Nephron (organoid): ENCODE data around the gene KLHL17.
"Not testable (repeated sequence)": the region's sequence is repeated elsewhere in the genome, so short reads cannot be mapped to it uniquely, and the experiment has no call there.

ENCODE experiments used
- H3K27ac Mint-ChIP-seq, 3 experiments: 2 replicates each; pipeline ENCODE4 v1.8.0; 2020; ENCODE audit warnings: mixed read lengths in 3 of 3, mild to moderate bottlenecking in 2 of 3, moderate library complexity in 1 of 3
- H3K27me3 Mint-ChIP-seq: 2 replicates; pipeline ENCODE4 v1.8.0; 2021; ENCODE audit warnings: low read depth, mild to moderate bottlenecking, moderate library complexity, mixed read lengths
- H3K36me3 Mint-ChIP-seq: 2 replicates; pipeline ENCODE4 v1.8.0; 2020; ENCODE audit warnings: low read depth, mixed read lengths
- H3K4me1 Mint-ChIP-seq: 2 replicates; pipeline ENCODE4 v1.8.0; 2020; ENCODE audit warnings: mixed read lengths
- H3K4me3 Mint-ChIP-seq, 3 experiments: 2 replicates each; pipeline ENCODE4 v1.8.0; 2020; ENCODE audit warnings: mild to moderate bottlenecking in 3 of 3, mixed read lengths in 3 of 3, moderate library complexity in 2 of 3
- H3K9me3 Mint-ChIP-seq: 2 replicates; pipeline ENCODE4 v1.8.0; 2020; ENCODE audit warnings: mixed read lengths
- CTCF ChIP-seq, 3 experiments: fragments of 200-600 bp; sonication (generic); IDR thresholded peaks; one replicate each; pipeline ENCODE4 v1.5.0; 2021; ENCODE audit warnings: antibody characterized with exemption in 3 of 3; ENCODE audit not compliant: unreplicated experiment in 3 of 3

The KLHL17 gene

DNA sequence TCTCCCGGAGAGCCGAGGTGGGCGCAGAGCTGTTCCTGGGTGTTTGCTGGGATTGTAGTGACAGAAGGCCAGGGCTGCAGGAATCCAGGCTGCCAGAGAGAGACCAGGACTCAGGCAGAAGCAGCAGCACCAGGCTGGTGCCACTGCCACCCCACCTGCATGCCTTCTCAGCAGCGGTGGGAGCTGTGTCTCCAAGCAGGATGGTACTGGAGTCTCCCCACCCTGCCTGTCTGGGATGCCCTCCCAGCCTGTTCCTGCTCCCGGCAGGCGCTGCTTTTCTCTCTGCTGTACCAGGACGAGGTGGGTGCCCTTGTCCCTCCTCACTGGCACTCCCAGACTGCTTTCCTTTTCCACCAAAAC lies 44.0 kb downstream of the KLHL17 start:
- Mint-ChIP-seq H3K4me3 (peak overlapping the region; percentile 59 to 77 (median 63)), H3K4me1 (peaks cover 21% of the 10 kb centered on the region), H3K27ac (peak overlapping the region; percentile 21 to 90 (median 84)), H3K9me3 (no peaks in the 10 kb centered on the region), H3K36me3 (no peaks in the 10 kb centered on the region), H3K27me3 (peaks cover 4% of the 10 kb centered on the region)
- TF ChIP-seq CTCF (IDR thresholded peaks at IDR 0.05; ENCODE audit: unreplicated experiment in 3 of 3): no peak

DNA sequence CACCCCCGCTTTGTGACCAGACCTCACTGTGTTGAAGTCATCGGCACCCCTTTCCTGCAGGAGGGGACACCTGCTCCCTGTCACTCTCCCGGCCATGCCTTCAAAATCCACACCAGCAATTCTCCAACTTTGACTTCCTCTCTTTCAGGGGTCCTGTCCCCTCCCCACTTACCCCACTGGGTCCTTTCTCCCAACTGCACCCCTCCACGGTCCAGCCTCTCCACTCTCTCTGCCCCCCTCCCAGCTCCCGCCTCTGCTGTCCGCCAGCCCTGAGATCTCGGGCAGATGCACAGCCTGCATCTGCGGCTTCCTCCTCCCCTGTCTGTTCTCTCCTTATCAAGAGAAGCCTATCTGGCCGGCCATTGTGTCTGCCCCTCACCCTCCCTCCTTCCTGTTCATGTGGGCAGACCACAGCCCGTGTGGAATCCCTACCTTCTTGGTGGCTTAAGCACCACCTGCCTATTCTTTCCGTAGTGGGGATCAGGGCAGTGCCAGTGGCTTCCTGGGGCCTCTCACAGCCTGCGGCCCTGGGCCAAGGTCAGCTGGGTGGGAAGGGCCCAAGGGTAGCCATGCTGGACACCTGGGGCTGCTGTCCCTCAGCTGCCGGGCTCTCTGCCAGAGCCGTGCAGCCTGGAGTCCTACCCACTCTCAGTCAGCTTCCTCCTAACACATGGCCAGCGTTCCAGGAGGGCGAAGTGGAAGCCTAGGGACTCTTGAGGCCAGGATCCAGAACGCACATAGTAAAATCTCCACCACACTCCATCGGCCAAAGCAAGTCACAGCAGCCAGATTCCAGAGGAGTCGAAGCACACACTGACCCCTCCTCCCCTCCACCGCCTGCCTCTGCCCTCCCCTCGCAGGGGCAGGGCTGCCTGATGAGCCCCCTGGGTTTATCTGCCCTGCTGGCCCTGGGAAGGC lies 44.7 kb downstream of the KLHL17 start:
- peaks cover 21% of the 10 kb centered on the region for H3K4me1 Mint-ChIP-seq
- peaks cover 4% of the 10 kb centered on the region for H3K27me3 Mint-ChIP-seq
- peak overlapping the region; percentile 59 to 77 (median 63) for H3K4me3 Mint-ChIP-seq
- no peaks in the 10 kb centered on the region for H3K9me3 Mint-ChIP-seq
- TF ChIP-seq CTCF (IDR thresholded peaks at IDR 0.05; ENCODE audit: unreplicated experiment in 3 of 3): no peak
- no peaks in the 10 kb centered on the region for H3K36me3 Mint-ChIP-seq
- H3K27ac Mint-ChIP-seq: peak overlapping the region; percentile 21 to 90 (median 84)

GRCh38 chr1:1005774-1006304 lies 45.5 kb downstream of the KLHL17 start:
- Mint-ChIP-seq H3K9me3 (no peaks in the 10 kb centered on the region), H3K36me3 (no peaks in the 10 kb centered on the region), H3K4me1 (peaks cover 21% of the 10 kb centered on the region), H3K27me3 (peaks cover 4% of the 10 kb centered on the region), H3K27ac (peak overlapping the region in 1 of 3 experiments; percentile 21), H3K4me3 (peak overlapping the region in 2 of 3 experiments; percentile 17 to 44)
- TF ChIP-seq CTCF (IDR thresholded peaks at IDR 0.05; ENCODE audit: unreplicated experiment in 3 of 3): no peak

DNA sequence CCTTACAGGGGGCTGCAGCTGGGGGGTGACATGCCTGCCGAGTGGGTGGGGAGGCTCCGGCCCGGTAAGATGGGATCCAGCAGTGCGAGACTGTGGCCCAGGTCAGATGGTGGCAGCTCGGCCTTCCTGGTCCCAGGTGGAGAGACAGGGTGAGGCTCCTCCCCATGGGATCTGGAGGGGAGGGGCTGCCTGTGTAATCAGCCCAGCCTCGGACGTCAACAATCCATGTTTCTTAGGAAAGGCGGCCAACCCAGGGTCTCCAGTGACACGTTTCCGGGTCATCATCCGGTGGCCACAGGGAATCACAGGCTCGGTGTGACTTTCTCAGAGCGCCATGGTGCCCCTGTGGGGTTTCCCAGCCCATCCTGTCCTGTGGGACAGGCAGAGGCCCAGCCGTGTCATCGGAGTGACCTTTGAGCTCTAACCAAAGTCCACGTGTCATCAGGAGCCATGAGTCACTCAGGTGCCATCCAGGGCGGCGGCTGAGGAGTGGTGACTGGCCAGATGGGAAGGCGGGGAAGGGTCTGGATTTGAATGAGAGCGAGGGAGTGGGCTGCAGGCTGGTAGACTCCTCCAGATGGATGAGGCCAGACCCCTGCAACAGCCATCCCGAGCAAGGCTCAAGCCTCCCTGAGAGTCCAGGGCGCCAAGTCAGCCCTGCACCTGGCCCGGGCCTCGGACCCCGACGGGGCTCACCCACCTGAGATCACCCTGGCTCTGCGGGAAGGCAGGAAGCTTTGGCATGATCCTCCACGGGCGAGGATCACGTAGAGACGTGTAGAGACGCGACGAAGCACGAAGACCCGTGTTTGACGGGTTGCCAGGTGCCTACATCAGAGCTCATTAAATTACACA lies 46.1 kb downstream of the KLHL17 start:
- Mint-ChIP-seq H3K36me3 (no peaks in the 10 kb centered on the region), H3K4me1 (peaks cover 21% of the 10 kb centered on the region), H3K27ac (no peak overlapping the region), H3K4me3 (peak overlapping the region in 2 of 3 experiments; percentile 10 to 17), H3K9me3 (no peaks in the 10 kb centered on the region), H3K27me3 (peaks cover 4% of the 10 kb centered on the region)
- TF ChIP-seq CTCF (IDR thresholded peaks at IDR 0.05; ENCODE audit: unreplicated experiment in 3 of 3): no peak

GRCh38 chr1:1010131-1010530 lies 49.7 kb downstream of the KLHL17 start:
- H3K4me1 Mint-ChIP-seq: peaks cover 20% of the 10 kb centered on the region
- H3K9me3 Mint-ChIP-seq, H3K36me3 Mint-ChIP-seq, H3K27ac Mint-ChIP-seq, H3K27me3 Mint-ChIP-seq, H3K4me3 Mint-ChIP-seq: not testable (repeated sequence)

DNA sequence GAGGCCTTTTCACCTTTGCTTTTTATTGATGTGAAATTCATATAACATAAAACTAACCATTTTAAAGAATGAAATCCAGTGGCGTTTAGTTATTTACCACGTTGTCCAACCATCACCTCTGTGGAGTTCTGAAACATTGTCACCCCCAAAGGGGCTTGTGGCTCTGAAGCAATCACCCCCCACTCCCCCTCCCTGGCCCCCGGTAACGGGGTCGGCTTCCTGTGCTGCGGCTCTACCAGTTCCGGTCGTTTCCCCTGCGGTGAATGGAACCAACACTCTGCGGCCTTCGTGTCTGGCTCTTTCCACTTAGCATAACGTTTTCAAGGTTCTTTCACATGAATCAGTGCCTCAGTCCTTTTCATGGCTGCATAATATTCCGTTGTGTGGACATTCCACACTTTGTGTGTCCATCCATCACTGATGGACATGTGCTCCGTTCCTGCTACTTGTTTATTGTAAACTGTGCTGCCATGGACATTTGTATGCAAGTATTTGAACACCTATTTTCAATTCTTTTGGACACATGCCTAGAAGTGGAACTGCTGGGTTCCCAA lies 51.1 kb downstream of the KLHL17 start:
- H3K4me1 Mint-ChIP-seq: peaks cover 12% of the 10 kb centered on the region
- H3K36me3 Mint-ChIP-seq: no peaks in the 10 kb centered on the region
- no peak for TF ChIP-seq CTCF (IDR thresholded peaks at IDR 0.05; ENCODE audit: unreplicated experiment in 3 of 3)
- H3K9me3 Mint-ChIP-seq: no peaks in the 10 kb centered on the region
- H3K27me3 Mint-ChIP-seq: peaks cover 3% of the 10 kb centered on the region
- H3K4me3 Mint-ChIP-seq: no peak overlapping the region
- no peak overlapping the region for H3K27ac Mint-ChIP-seq

DNA sequence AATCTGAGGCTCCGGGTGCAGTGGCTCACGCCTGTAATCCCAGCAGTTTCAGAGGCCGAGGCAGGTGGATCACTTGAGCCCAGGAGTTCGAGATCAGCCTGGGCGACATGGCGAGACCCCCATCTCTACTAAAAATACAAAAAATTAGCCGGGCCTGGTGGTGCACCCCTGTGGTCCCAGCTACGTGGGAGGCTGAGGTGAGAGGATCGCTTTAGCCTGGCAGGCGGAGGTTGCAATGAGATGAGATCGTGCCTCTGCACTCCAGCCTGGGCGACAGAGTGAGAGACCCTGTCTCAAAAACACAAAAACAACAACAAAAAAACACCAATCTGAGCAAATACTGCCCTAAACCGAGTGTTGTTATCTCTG lies 52.3 kb downstream of the KLHL17 start:
- Mint-ChIP-seq H3K27ac (peak overlapping the region; percentile 84 to 92 (median 89)), H3K4me3 (peak overlapping the region; percentile 90 to 91 (median 90)), H3K4me1 (peaks cover 17% of the 10 kb centered on the region)
- not testable (repeated sequence) for H3K36me3 Mint-ChIP-seq, H3K27me3 Mint-ChIP-seq, H3K9me3 Mint-ChIP-seq
